SU-DHL-6 (cell line): ENCODE measurements around the gene SFSWAP.

Experiments used
- H2AFZ ChIP-seq: fragments of 200-600 bp; sonication (generic); 2 replicates; pipeline ENCODE4 v1.6.1; 2014; ENCODE audit warnings: low read depth, mild to moderate bottlenecking, moderate library complexity, mixed read lengths, antibody characterized with exemption, low read length; ENCODE audit not compliant: severe bottlenecking
- H3F3A ChIP-seq: fragments of 200-600 bp; shearing (Covaris generic); 2 replicates; pipeline ENCODE4 v1.6.0; 2016; ENCODE audit warnings: antibody characterized with exemption, mild to moderate bottlenecking; ENCODE audit not compliant: insufficient read depth
- H3K27ac ChIP-seq: fragments of 200-600 bp; sonication (generic); 2 replicates; pipeline ENCODE4 v1.5.1; 2016; ENCODE audit warnings: low read depth, mild to moderate bottlenecking, low read length, moderate library complexity, mixed read lengths
- H3K27me3 ChIP-seq: fragments of 200-600 bp; sonication (generic), shearing (Covaris generic); 2 replicates; pipeline ENCODE4 v1.6.0; 2014; ENCODE audit warnings: mild to moderate bottlenecking, low read length
- H3K36me3 ChIP-seq: fragments of 200-600 bp; sonication (generic); 2 replicates; pipeline ENCODE4 v1.6.1; 2014; ENCODE audit warnings: mild to moderate bottlenecking, low read length, mixed read lengths
- H3K4me2 ChIP-seq: fragments of 300-600, 200-600 bp; shearing (Covaris generic), sonication (generic); 2 replicates; pipeline ENCODE4 v1.6.0; 2014; ENCODE audit warnings: low read length, low read depth, mild to moderate bottlenecking; ENCODE audit not compliant: poor library complexity, severe bottlenecking
- H3K4me3 ChIP-seq: fragments of 200-600 bp; sonication (generic); 2 replicates; pipeline ENCODE4 v1.5.1; 2014; ENCODE audit warnings: antibody characterized with exemption, low read length, mild to moderate bottlenecking, mixed read lengths; ENCODE audit not compliant: insufficient read depth, poor library complexity, severe bottlenecking
- H3K79me2 ChIP-seq: fragments of 200-600 bp; sonication (generic); 2 replicates; pipeline ENCODE4 v1.6.1; 2014; ENCODE audit warnings: mild to moderate bottlenecking, low read length, moderate library complexity; ENCODE audit not compliant: insufficient read depth
- H3K9ac ChIP-seq: fragments of 200-600 bp; sonication (generic); 2 replicates; pipeline ENCODE4 v1.7.0; 2014; ENCODE audit warnings: mild to moderate bottlenecking, low read length
- H3K9me2 ChIP-seq: fragments of 200-600 bp; sonication (generic); replicated peaks from 2 replicates; pipeline ENCODE4 v1.6.1; 2014; ENCODE audit warnings: low read length; ENCODE audit not compliant: insufficient read depth
- H3K9me3 ChIP-seq: fragments of 200-600 bp; sonication (generic); 2 replicates; pipeline ENCODE4 v1.6.1; 2014; ENCODE audit warnings: low read length, mixed read lengths; ENCODE audit not compliant: insufficient read depth
- H4K20me1 ChIP-seq: fragments of 200-600 bp; sonication (generic); 2 replicates; pipeline ENCODE4 v1.6.1; 2014; ENCODE audit warnings: low read depth, mild to moderate bottlenecking, antibody characterized with exemption, low read length, moderate library complexity, mixed read lengths
- EZH2phosphoT487 ChIP-seq: fragments of 200-600 bp; sonication (generic), shearing (Covaris generic); conservative IDR thresholded peaks from 2 replicates; pipeline ENCODE4 v1.6.1; 2018; ENCODE audit warnings: mild to moderate bottlenecking, antibody characterized with exemption, low read length, moderate library complexity, mixed read lengths
- TF ChIP-seq, protein P1 (sequence below): fragments of 200-600 bp; sonication (generic); IDR thresholded peaks from one replicate; pipeline ENCODE4 v1.5.1; 2017; ENCODE audit warnings: antibody characterized with exemption, mild to moderate bottlenecking, low read length, moderate library complexity; ENCODE audit not compliant: insufficient read depth, poor library complexity, severe bottlenecking

Gene SFSWAP

DNA sequence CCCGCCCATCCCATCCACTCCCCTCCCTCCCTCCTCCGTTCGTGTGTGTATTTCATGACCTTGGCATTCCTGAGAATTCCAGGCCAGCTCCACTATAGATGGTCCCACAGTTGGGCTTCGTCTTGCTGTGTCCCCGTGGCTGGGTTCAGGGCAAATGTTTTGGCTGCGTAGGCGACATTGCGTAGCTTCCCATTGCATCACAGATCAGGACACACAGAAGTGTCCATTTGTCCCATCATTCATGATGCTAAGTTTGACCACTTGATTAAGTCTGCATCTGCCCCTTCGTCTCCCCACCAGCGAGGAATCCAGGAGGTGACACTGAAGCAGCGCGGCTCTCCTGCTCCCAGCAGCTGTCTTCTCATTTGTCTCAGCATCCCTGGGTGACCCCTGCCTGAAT is 78.7 kb downstream of the SFSWAP start:
- no peak overlapping the region for H3K9ac ChIP-seq
- H3F3A ChIP-seq: no peaks in the 10 kb centered on the region
- H3K27me3 ChIP-seq: no peaks in the 10 kb centered on the region
- H3K36me3 ChIP-seq: no peaks in the 10 kb centered on the region; the same call in 1 of the 2 replicates
- H3K4me3 ChIP-seq: no peak overlapping the region
- TF ChIP-seq, protein P1, sequence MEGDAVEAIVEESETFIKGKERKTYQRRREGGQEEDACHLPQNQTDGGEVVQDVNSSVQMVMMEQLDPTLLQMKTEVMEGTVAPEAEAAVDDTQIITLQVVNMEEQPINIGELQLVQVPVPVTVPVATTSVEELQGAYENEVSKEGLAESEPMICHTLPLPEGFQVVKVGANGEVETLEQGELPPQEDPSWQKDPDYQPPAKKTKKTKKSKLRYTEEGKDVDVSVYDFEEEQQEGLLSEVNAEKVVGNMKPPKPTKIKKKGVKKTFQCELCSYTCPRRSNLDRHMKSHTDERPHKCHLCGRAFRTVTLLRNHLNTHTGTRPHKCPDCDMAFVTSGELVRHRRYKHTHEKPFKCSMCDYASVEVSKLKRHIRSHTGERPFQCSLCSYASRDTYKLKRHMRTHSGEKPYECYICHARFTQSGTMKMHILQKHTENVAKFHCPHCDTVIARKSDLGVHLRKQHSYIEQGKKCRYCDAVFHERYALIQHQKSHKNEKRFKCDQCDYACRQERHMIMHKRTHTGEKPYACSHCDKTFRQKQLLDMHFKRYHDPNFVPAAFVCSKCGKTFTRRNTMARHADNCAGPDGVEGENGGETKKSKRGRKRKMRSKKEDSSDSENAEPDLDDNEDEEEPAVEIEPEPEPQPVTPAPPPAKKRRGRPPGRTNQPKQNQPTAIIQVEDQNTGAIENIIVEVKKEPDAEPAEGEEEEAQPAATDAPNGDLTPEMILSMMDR: no peak
- TF ChIP-seq EZH2phosphoT487: no peak
- no peaks in the 10 kb centered on the region for H3K79me2 ChIP-seq
- H3K27ac ChIP-seq: no peak overlapping the region
- no peak overlapping the region for H2AFZ ChIP-seq
- H3K9me3 ChIP-seq: no peaks in the 10 kb centered on the region
- no peak overlapping the region for H3K4me2 ChIP-seq
- no peaks in the 10 kb centered on the region for H3K9me2 ChIP-seq
- H4K20me1 ChIP-seq: no peaks in the 10 kb centered on the region

DNA sequence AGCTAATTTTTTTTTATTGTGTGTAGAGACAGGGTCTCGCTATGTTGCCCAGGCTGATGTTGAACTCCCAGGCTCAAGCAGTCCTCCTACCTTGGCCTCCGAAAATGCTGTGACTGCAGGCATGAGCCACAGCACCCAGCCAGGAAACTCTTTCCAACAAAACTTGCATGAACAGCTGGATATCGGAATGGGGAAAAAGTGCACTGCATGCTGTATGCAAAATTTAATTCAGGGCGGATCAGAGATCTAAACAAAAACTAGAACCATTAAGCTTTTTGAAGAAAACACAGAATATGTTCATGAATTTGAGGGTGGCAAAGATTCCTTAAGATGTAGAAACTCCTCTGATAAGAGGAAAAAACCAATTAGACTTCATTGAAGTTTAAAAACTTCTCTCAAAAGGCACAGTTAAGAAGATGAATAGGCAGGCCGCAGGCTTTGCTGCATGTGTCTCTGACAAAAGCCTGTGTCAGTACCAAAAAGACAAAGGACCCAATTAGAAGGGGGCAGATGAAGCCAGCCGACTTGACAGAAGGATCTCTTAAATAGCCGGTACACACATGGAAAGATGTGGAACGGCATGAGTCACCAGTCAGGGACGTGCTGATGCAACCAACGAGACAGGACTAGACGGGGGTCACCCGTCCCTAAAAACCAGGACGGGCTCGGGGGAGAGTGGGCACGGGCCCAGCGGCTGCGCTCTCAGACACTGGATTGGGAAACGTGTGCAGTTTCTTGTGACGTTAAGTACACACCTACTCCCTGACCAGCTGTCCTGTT is 82.5 kb downstream of the SFSWAP start:
- Histone ChIP-seq H3K27ac (no peak overlapping the region), H3K27me3 (no peaks in the 10 kb centered on the region), H3K79me2 (no peaks in the 10 kb centered on the region), H4K20me1 (no peaks in the 10 kb centered on the region), H2AFZ (no peak overlapping the region), H3K4me3 (no peak overlapping the region), H3K36me3 (no peaks in the 10 kb centered on the region), H3K9me3 (no peaks in the 10 kb centered on the region), H3K9ac (no peak overlapping the region), H3K4me2 (no peak overlapping the region), H3K9me2 (no peaks in the 10 kb centered on the region), H3F3A (no peaks in the 10 kb centered on the region)
- TF ChIP-seq, protein P1: no peak
- no peak for TF ChIP-seq EZH2phosphoT487

DNA sequence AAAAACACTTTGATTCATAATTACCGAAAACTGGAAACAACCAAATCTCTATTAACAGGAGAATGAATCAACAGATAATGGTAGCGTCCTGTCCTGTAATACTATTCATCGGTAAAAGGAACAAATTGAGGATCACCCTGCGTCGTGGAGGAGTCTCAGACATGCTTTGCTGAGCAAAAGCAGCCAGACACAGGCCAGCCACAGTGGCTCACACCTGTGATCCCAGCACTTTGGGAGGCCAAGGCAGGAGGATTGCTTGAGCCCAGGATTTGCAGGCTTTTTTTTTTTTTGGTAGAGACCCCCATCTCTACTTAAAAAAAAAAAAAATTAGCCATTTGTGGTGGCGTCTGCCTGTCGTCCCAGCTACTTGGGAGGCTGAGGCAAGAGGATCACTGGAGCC is 83.2 kb downstream of the SFSWAP start:
- Histone ChIP-seq H3K9me2 (no peaks in the 10 kb centered on the region), H2AFZ (no peak overlapping the region), H3K4me3 (no peak overlapping the region), H3K79me2 (no peaks in the 10 kb centered on the region), H3K9me3 (no peaks in the 10 kb centered on the region), H3K4me2 (no peak overlapping the region), H3K9ac (no peak overlapping the region), H3F3A (no peaks in the 10 kb centered on the region), H3K36me3 (no peaks in the 10 kb centered on the region), H3K27me3 (no peaks in the 10 kb centered on the region), H4K20me1 (no peaks in the 10 kb centered on the region), H3K27ac (no peak overlapping the region)
- TF ChIP-seq, protein P1: no peak
- no peak for TF ChIP-seq EZH2phosphoT487
